ENCODE results near the gene TLN1. TPM values are rescaled to one million over a fixed set of nuclear protein-coding genes. Genes with fewer than 3 reads are reported as not detected.

Gene TLN1
- total RNA-seq, 5 donors from 2014 or later (not counting 1 experiment from before 2014, with no cell fraction given) = 229 to 366 (median 294) TPM

DNA sequence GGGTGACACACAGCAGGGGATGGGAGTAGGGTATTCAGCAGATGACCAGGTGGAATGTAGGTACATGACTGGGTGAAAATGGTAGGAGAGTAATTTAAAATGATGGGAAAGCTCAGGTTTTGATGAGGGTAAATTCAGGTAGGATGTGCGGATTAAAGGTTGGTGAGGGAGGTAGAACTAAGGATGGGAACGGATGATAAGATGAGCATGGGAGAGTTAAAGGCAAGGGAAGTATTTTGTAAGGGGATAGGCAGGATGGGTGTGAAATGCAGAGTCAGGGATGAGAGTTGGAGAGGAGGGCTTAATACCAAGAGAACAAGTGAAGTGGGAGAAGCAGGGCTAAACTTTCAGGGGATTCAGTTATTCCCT, 1.5 kb downstream of the TLN1 start:
- ATAC-seq (replicated peaks in 1 of 4) (no peak), DNase-seq (no peak)
- H3K9me3 Mint-ChIP-seq = no peaks in the 10 kb centered on the region
- 91% methylated on average over 2 of the region's 2 CpGs for WGBS (ENCODE audit: insufficient coverage)
- peak overlapping the region; percentile 95 for H3K27ac ChIP-seq (ENCODE audit: low read length)
- POLR2A ChIA-PET = interaction anchor here in 1 of 2 donors (0.6 kb wide), 1 partner anchor 91 kb away, joined by 3 read pairs; no protein-coding TSS in a partner anchor
- no peaks in the 10 kb centered on the region for H3K27me3 ChIP-seq (replicated peaks in 1 of 2; ENCODE audit: control insufficient read depth in 2 of 2, extremely low read depth in 1 of 2, insufficient read depth in 2 of 2, low read length in 1 of 2)
- peak overlapping the region; percentile 78 to 91 for H3K27ac Mint-ChIP-seq
- no peaks in the 10 kb centered on the region for H3K27me3 Mint-ChIP-seq
- CTCF ChIA-PET = interaction anchor here (0.6 to 2.9 kb wide), 6 partner anchors 26 to 94 kb away, joined by 3 to 15 read pairs (median 6); partner anchors contain the start of genes CCDC107 (in 1 of the 2) and RMRP (in 1 of the 2)
- H3K36me3 ChIP-seq (ENCODE audit: control insufficient read depth in 2 of 2, extremely low read depth in 1 of 2, insufficient read depth in 1 of 2, low read length in 1 of 2) = peaks cover 0 to 17% of the 10 kb centered on the region in 2 donors
- H3K4me3 ChIP-seq (ENCODE audit: control insufficient read depth in 1 of 2, extremely low read depth in 1 of 2, low read length in 1 of 2) = no peak overlapping the region
- H3K4me1 ChIP-seq (ENCODE audit: control insufficient read depth in 1 of 2, extremely low read depth in 1 of 2, insufficient read depth in 2 of 2, low read length in 2 of 2) = peaks cover 51 to 71% of the 10 kb centered on the region in 2 experiments
- peaks cover 16 to 22% (median 21%) of the 10 kb centered on the region in 3 donors for H3K4me1 Mint-ChIP-seq
- H3K36me3 Mint-ChIP-seq = peaks cover 10% of the 10 kb centered on the region
- H3K9me3 ChIP-seq = no peaks in the 10 kb centered on the region
- H3K4me3 Mint-ChIP-seq = peak overlapping the region in 1 of 3 donors; percentile 89

DNA sequence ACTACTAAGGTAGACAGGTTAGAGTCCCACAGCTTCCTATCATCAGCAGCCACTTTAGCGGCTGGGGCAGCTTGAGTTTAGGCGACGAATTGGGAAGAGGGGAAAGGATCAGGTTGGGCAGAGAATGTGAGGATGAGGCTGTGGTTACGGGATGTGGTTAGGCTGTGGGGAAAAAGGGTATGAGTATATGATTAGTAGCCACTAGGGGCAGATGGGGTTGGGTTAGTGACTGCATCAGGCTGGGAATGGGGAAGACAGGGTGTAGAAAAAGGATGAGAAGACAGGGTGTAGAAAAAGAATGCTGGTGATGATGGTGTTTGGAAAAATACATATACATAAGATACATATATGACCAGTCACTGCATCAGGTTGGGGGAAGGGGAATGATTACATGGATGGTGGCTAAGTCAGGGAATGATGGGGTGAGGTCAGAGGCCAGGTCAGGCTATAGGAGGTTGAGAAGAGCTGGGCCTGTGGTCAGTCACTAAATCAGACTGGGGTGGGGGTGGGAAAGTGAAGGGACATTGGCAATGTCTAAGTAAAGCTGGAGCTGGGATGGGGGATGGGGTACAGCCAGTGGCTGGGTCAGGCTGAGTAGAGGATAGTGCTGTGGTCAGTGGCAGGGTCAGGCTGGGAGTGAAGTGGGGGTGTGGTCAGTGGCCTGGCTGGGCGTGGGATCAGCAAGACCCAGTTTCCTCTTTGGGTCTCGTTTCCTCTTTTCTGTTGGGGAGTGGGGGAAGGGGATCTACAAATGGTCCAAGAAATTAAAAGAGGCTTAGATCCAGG, 2.1 kb downstream of the TLN1 start:
- peaks cover 0 to 17% of the 10 kb centered on the region in 2 donors for H3K36me3 ChIP-seq (ENCODE audit: control insufficient read depth in 2 of 2, extremely low read depth in 1 of 2, insufficient read depth in 1 of 2, low read length in 1 of 2)
- ChIA-PET POLR2A (interaction anchor here in 1 of 2 donors (0.6 to 0.7 kb wide), 2 partner anchors 27 to 1981 kb away, joined by 6 to 10 read pairs; no protein-coding TSS in a partner anchor), CTCF (interaction anchor here (0.6 to 2.9 kb wide), 8 partner anchors 15 to 91 kb away, joined by 3 to 15 read pairs (median 4); partner anchors contain the start of genes CCDC107 (in 1 of the 2), RGP1 (in 1 of the 2) and RMRP (in 1 of the 2))
- Mint-ChIP-seq H3K27me3 (no peaks in the 10 kb centered on the region), H3K4me1 (peaks cover 16 to 19% (median 19%) of the 10 kb centered on the region in 3 donors), H3K4me3 (peak overlapping the region in 1 of 3 donors; percentile 89), H3K9me3 (no peaks in the 10 kb centered on the region), H3K36me3 (peaks cover 10% of the 10 kb centered on the region), H3K27ac (peak overlapping the region; percentile 78 to 91)
- no peak overlapping the region for H3K4me3 ChIP-seq (ENCODE audit: control insufficient read depth in 1 of 2, extremely low read depth in 1 of 2, low read length in 1 of 2)
- ATAC-seq (replicated peaks in 1 of 4) (no peak), DNase-seq (peak in 8 of 35 experiments; percentile 5 to 67 (median 24))
- no peaks in the 10 kb centered on the region for H3K27me3 ChIP-seq (replicated peaks in 1 of 2; ENCODE audit: control insufficient read depth in 2 of 2, extremely low read depth in 1 of 2, insufficient read depth in 2 of 2, low read length in 1 of 2)
- WGBS (ENCODE audit: insufficient coverage) = 6% methylated on average over 6 of the region's 6 CpGs
- peaks cover 51 to 71% of the 10 kb centered on the region in 2 experiments for H3K4me1 ChIP-seq (ENCODE audit: control insufficient read depth in 1 of 2, extremely low read depth in 1 of 2, insufficient read depth in 2 of 2, low read length in 2 of 2)
- H3K27ac ChIP-seq (ENCODE audit: low read length) = peak overlapping the region; percentile 95
- H3K9me3 ChIP-seq = no peaks in the 10 kb centered on the region

- Histone ChIP-seq H3K27ac (ENCODE audit: low read length) (peak overlapping the region; percentile 2), H3K4me1 (ENCODE audit: control insufficient read depth in 1 of 2, extremely low read depth in 1 of 2, insufficient read depth in 2 of 2, low read length in 2 of 2) (peaks cover 51 to 71% of the 10 kb centered on the region in 2 experiments), H3K27me3 (replicated peaks in 1 of 2; ENCODE audit: control insufficient read depth in 2 of 2, extremely low read depth in 1 of 2, insufficient read depth in 2 of 2, low read length in 1 of 2) (no peaks in the 10 kb centered on the region), H3K4me3 (ENCODE audit: control insufficient read depth in 1 of 2, extremely low read depth in 1 of 2, low read length in 1 of 2) (no peak overlapping the region), H3K9me3 (no peaks in the 10 kb centered on the region), H3K36me3 (ENCODE audit: control insufficient read depth in 2 of 2, extremely low read depth in 1 of 2, insufficient read depth in 1 of 2, low read length in 1 of 2) (peaks cover 4 to 24% of the 10 kb centered on the region in 2 donors)
- no peak overlapping the region for H3K4me3 Mint-ChIP-seq
- WGBS (ENCODE audit: insufficient coverage) = 32% methylated on average over 2 of the region's 3 CpGs
- peaks cover 16 to 18% (median 18%) of the 10 kb centered on the region in 3 donors for H3K4me1 Mint-ChIP-seq
- H3K36me3 Mint-ChIP-seq = peaks cover 16% of the 10 kb centered on the region
- H3K27me3 Mint-ChIP-seq = no peaks in the 10 kb centered on the region
- no peak overlapping the region for H3K27ac Mint-ChIP-seq
- CTCF ChIA-PET = interaction anchor here (0.9 to 2.0 kb wide), 5 partner anchors 14 to 84 kb away, joined by 3 to 7 read pairs (median 4); partner anchors contain the start of genes CCDC107 (in 1 of the 2), RGP1 (in 1 of the 2) and RMRP (in 1 of the 2)
- DNase-seq = no peak
- no peak for ATAC-seq (replicated peaks in 1 of 4)
- H3K9me3 Mint-ChIP-seq = no peaks in the 10 kb centered on the region
- POLR2A ChIA-PET = no interaction called here
Observed at GRCh38 chr9:35729101-35729500, 2.9 kb downstream of the TLN1 start.

GRCh38 chr9:35728041-35728971, 3.7 kb downstream of the TLN1 start:
- peaks cover 11 to 12% (median 12%) of the 10 kb centered on the region in 3 donors for H3K4me1 Mint-ChIP-seq
- DNase-seq (peak in 11 of 35 experiments; percentile 13 to 65 (median 22)), ATAC-seq (replicated peaks in 1 of 4) (no peak)
- peak overlapping the region; percentile 33 for H3K27ac ChIP-seq (ENCODE audit: low read length)
- H3K4me3 Mint-ChIP-seq = no peak overlapping the region
- H3K27me3 Mint-ChIP-seq = no peaks in the 10 kb centered on the region
- no peaks in the 10 kb centered on the region for H3K9me3 ChIP-seq
- POLR2A ChIA-PET = interaction anchor here in 1 of 2 donors (0.6 kb wide), 1 partner anchor 54 kb away, joined by 3 read pairs; no protein-coding TSS in a partner anchor
- H3K9me3 Mint-ChIP-seq = no peaks in the 10 kb centered on the region
- CTCF ChIA-PET = interaction anchor here (0.6 to 2.5 kb wide), 15 partner anchors 13 to 159 kb away, joined by 3 to 10 read pairs (median 3); partner anchors contain the start of genes CCDC107 (in 2 of the 2), RMRP (in 2 of the 2), GBA2 (in 1 of the 2) and RGP1 (in 1 of the 2)
- H3K4me3 ChIP-seq (ENCODE audit: control insufficient read depth in 1 of 2, extremely low read depth in 1 of 2, low read length in 1 of 2) = peak overlapping the region; percentile 15 to 52
- no peak overlapping the region for H3K27ac Mint-ChIP-seq
- peaks cover 11 to 32% of the 10 kb centered on the region in 2 donors for H3K36me3 ChIP-seq (ENCODE audit: control insufficient read depth in 2 of 2, extremely low read depth in 1 of 2, insufficient read depth in 1 of 2, low read length in 1 of 2)
- H3K4me1 ChIP-seq (ENCODE audit: control insufficient read depth in 1 of 2, extremely low read depth in 1 of 2, insufficient read depth in 2 of 2, low read length in 2 of 2) = peaks cover 49 to 63% of the 10 kb centered on the region in 2 experiments
- WGBS (ENCODE audit: insufficient coverage) = 0% methylated on average over 4 of the region's 10 CpGs
- peaks cover 22% of the 10 kb centered on the region for H3K36me3 Mint-ChIP-seq
- H3K27me3 ChIP-seq (replicated peaks in 1 of 2; ENCODE audit: control insufficient read depth in 2 of 2, extremely low read depth in 1 of 2, insufficient read depth in 2 of 2, low read length in 1 of 2) = no peaks in the 10 kb centered on the region

DNA sequence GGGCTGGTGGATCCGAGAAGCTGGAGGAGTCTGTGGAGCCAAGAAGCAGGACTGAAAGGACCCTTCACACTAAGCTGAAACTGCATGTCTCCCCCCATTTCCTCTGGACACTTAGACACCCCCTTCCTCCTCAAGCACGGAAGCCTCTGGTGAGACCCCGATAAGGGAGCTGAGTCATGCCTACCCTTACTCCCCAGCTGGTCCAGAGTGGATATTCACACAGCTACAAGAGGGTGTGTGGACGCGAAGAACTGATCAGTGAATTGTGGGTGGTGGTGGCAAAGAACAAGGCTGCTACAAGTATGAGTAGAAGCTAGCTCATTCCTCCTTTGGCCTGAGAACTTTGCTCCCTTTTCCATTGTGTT, 4.3 kb downstream of the TLN1 start:
- H3K4me1 Mint-ChIP-seq = peaks cover 5 to 7% (median 6%) of the 10 kb centered on the region in 3 donors
- no peak overlapping the region for H3K27ac Mint-ChIP-seq
- Histone ChIP-seq H3K27ac (ENCODE audit: low read length) (peak overlapping the region; percentile 33), H3K4me1 (ENCODE audit: control insufficient read depth in 1 of 2, extremely low read depth in 1 of 2, insufficient read depth in 2 of 2, low read length in 2 of 2) (peaks cover 43 to 57% of the 10 kb centered on the region in 2 experiments), H3K36me3 (ENCODE audit: control insufficient read depth in 2 of 2, extremely low read depth in 1 of 2, insufficient read depth in 1 of 2, low read length in 1 of 2) (peaks cover 15 to 38% of the 10 kb centered on the region in 2 donors), H3K27me3 (replicated peaks in 1 of 2; ENCODE audit: control insufficient read depth in 2 of 2, extremely low read depth in 1 of 2, insufficient read depth in 2 of 2, low read length in 1 of 2) (no peaks in the 10 kb centered on the region), H3K4me3 (ENCODE audit: control insufficient read depth in 1 of 2, extremely low read depth in 1 of 2, low read length in 1 of 2) (peak overlapping the region in 1 of 2 donors; percentile 52), H3K9me3 (no peaks in the 10 kb centered on the region)
- ChIA-PET POLR2A (interaction anchor here in 1 of 2 donors (0.6 kb wide), 1 partner anchor 53 kb away, joined by 3 read pairs; no protein-coding TSS in a partner anchor), CTCF (interaction anchor here (0.8 to 2.5 kb wide), 8 partner anchors 21 to 69 kb away, joined by 3 to 10 read pairs (median 3); partner anchors contain the start of genes CCDC107 (in 1 of the 2), GBA2 (in 1 of the 2), RGP1 (in 1 of the 2) and RMRP (in 1 of the 2))
- WGBS (ENCODE audit: insufficient coverage) = 48% methylated on average over 3 of the region's 5 CpGs
- H3K27me3 Mint-ChIP-seq = no peaks in the 10 kb centered on the region
- no peak overlapping the region for H3K4me3 Mint-ChIP-seq
- H3K9me3 Mint-ChIP-seq = no peaks in the 10 kb centered on the region
- peaks cover 26% of the 10 kb centered on the region for H3K36me3 Mint-ChIP-seq
- DNase-seq = no peak
- no peak for ATAC-seq (replicated peaks in 1 of 4)
